GM19023 (cell line): ENCODE data around the gene ZNF385B.

Source experiments
- ATAC-seq: cut with Tn5 transposase; IDR thresholded peaks from one replicate; pipeline ENCODE4 v1.9.1; 2021; ENCODE audit warnings: mild to moderate bottlenecking, moderate library complexity; ENCODE audit not compliant: unreplicated experiment

Gene ZNF385B

DNA sequence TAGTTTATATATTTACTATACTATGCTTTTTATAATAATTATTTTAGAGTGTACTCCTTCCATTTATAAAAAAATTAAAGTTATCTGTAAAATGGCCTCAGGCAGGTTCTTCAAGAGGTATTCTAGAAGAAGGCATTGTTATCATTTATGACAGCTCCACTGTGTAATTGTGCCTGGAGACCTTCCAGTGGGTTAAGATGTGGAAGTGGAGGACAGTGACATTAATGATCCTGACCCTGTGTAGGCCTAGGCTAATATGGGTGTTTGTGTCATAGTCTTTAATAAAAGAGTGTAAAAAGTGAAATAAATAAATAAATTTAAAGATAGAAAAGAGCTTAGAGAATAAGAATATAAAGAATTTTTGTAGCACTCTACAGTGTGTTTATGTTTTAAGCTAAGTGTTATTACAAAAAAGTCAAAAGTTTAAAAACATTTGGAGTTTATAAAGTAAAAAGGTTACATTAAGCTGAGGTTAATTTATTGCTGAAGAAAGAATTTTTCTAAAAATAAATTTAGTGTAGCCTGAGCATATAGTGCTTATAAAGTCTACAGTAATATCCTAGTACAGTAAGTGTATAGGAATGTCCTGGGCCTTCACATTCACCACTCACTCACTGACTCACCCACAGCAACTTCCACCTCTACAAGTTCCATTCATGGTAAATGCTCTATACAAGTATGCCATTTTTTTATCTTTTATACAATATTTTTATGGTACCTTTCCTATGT is 406.8 kb downstream of the ZNF385B start:
- ATAC-seq: no peak

DNA sequence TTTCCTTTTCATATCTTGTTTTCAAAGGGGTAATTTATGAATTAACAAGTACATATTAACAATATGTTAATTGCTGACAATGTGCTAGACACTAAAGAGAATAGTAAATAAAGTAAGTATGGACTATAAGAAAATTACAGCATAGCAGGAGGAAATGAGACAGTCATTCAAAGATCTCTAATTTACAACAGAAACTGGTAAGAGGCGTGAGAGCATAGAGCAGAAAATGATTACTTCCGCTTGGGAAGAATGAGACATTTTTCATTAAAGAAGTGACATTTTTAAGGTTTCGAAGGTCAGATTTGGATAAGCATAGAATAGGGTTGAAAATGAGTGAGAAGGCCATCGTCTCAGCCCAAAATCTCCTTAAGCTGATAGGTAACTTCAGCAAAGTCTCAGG is 412.4 kb downstream of the ZNF385B start:
- peak; percentile 57 for ATAC-seq

DNA sequence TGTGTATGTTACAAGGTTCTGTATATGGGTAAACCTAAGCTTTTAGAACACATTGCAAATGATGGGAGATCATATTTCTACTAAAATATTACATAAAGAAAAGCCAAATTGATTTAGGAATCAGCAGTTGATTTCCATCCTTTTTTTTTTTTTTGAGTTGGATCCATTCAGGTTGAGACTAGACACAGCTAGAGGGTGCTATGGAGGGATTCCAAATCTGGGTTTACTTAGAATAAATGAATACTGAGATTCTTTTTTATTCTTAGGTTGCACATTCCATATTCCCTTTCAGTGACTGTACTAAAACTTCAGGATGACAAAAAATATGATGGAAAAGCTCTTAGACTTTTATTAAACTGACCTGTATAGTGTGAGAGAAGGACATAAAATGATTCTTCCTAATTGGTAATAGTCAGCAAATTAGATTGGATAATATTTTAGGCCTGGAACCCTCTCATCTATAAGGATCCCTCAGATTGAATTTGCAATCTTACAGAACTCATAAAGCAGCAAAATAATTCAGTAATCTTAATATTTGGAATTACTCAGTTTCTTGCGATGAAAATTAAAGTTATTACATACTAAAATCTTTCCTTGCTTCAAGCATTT is 413.5 kb downstream of the ZNF385B start:
- ATAC-seq: no peak

DNA sequence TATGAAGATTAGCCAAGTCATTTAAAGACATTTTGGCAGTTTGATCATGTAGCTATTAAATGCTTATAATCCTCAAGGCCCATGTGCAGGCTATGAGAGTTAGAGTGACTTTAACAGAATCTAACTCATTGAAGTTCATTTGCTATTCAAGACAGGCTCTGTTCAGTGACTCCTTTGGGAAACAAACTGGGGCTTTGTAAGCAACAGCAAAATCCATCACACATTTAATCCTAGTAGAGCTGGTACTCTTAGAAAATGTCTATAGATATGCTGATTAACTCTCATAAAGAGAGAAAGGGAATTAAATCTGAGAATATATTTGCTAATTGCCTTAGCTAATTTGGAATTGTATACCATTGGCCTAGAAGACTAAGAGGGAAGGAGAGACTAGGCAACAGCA is 414.0 kb downstream of the ZNF385B start:
- ATAC-seq: no peak

DNA sequence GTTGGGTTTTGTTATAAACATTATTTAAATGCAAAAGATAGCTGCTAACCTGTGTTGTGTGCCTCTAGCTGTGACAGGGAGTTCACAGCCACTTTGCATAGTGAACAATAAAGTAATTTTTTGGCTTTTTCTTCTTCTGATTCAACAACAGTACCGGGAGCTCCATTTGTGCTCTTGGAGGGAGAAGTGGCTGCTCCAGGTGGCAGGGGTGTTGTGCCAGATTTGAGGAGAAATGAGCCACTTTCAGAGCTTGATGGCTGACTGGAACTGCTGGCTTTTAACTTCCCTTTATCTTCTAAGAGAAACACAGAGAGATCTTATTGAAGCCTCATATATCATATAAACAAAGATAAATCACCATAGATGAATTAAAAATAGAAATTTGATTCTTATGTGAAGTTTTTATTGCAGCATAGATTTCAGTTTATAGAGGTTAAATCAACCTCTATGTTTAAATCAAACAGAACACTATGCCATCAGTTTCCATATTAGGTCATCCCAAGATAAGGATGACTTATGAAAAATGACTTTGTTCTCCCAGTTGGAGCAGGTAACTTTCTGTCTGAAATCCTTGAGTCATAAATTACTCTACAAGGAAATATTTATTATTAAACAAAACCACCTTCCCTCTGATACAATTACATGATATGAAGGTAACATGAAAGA is 414.8 kb downstream of the ZNF385B start:
- ATAC-seq: no peak

DNA sequence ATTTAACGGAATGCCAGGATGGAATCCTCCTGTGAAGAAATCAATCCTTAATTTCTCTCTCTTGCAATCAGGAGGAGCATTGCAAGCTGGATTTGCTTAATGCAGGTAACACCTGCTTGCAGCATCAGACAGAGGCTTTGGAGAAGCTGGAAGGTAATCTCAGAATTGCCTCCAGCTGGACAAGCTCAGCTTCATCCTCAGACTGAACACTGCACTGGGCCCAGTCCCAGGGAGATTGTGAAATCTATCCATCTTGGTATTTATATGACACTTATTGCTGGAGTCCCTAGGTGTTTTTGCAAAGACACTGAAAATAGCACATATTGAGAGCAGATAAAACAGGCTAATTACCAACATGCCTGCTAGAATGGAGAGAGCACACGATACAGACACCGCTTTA is 417.4 kb downstream of the ZNF385B start:
- no peak for ATAC-seq

DNA sequence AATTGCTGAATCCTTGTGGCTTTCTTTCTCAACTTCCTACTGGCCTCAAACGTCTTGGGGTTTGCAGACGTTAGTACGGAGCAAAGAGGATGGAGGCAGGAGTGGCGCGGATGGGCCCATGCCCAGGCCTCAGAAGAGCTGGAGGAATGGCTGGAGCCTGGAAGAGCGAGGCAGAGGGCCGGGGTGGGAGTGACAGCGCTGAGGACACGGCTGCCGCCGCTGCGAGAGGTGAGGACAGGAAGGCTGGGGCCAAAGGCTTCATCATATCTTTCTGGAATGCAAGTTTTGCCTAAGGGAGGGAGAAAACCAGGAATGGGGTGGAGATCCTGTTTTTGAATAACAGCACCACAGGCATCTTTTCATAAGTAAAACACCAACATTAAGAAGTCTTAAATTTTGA is 418.2 kb downstream of the ZNF385B start:
- ATAC-seq: no peak

DNA sequence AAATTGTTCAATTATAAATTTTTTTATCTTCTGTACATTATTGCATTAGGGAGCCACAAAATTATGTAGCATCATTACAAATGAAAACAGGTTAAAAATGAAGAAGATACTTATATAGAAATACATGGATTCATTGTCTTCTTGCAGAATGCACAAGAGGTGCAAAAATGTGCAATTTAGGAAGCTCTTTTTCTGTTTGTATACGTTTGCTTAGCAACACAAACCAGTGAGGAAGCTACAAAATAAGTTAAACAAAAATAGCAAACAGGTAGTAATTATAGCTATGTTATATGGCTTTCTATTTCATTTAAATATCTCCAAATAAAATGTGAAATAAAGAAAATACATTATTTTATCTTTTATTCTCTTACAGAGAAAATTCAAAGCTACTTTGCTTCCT is 419.2 kb downstream of the ZNF385B start:
- no peak for ATAC-seq

DNA sequence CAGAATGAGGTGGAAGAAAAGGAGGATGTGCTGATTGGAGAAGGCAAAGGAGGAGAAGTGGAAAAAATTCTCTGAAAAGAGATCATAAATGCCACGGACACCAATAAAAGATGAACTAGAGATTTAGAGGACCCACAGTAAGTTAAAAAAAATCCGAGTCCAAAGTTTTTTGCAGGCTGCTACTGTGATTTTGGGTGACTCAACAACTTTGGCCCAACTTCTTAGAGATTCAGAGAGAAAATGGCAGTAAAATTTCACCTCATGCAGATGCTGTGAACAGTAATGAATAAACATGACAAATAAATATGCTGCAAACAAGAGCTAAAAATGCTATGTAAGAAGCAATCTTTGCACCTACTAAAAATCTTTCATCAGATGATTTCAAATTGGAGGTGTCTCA is 419.9 kb downstream of the ZNF385B start:
- no peak for ATAC-seq

DNA sequence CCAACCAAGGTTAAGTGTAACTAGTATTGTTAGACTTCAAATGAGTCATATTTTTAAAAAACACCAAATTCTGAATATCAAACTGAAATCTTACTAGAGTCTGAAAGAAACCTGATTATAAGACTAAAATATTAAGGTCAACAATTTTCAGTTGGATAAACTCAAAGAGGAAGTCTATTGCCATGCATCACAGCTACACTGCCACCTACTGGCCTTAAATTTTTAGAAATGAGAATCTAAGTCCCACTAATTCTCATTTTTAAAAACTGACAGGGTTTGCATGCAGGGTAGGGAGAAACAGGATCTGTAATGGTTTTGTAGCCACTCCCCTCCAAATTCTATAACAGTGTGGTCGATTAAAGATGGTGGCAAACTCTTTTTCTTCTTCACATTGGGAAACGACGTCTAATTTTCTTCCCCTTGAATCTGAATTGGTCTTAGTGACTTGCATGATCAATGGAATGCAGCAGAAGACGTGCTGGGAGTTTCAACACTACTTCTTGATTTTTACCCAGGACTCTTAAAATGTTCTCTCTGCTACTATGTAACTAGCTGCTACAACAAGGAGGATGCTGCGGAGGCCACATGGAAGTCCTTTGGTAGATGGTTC is 420.7 kb downstream of the ZNF385B start:
- no peak for ATAC-seq

DNA sequence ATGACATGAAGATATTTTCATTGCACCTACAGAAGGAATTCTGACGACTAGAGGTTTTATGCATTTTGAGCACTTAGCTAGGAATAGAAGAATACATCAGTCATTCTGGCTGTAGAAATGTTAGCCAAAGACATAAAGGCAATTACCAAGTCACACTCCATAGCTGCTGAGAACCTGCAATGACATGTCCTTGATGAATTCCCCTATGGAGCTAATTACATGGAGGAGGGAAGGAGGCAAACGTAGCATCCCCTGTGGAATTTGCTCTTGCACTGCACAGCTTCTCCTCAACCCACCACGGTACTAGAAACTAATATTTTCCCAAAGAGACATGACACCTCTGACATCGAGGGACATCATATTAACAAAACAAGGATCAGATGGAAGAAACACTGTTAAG is 422.8 kb downstream of the ZNF385B start:
- no peak for ATAC-seq

DNA sequence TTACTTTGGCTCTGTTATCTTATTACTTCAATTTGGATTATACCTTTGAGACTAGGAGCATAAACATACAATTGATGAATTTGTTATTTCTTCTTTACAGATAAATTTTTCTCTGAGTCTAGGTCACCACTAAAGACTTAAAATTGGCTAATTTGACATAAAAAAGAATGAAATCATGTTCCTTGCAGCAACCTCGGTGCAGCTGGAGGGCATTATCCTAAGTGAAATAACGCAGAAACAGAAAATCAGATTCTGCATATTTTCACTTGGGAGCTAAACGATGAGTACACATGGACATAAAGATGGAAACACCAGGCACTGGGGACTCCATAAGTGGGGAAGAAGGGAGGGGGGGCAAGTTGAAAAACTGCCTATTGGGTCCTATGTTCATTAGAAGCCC is 424.0 kb downstream of the ZNF385B start:
- ATAC-seq: no peak

DNA sequence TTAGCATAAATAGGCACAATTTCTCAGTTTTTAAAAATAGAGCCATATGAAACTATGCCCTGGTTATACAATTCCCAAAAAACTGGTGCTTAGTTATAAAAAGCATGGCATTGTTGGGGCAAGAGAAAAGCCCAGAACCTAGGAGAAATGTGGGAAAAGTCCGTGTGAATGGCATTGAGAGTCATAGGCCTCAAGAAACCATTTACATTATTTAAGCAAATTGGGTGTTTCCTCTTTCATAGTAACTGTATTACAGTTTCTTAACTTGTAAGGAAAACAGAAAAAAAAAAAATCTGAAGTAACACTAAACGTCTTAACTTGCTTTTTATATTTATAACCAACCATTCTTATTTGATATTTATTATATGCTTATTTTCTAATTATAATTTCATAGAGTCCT is 425.8 kb downstream of the ZNF385B start:
- no peak for ATAC-seq

DNA sequence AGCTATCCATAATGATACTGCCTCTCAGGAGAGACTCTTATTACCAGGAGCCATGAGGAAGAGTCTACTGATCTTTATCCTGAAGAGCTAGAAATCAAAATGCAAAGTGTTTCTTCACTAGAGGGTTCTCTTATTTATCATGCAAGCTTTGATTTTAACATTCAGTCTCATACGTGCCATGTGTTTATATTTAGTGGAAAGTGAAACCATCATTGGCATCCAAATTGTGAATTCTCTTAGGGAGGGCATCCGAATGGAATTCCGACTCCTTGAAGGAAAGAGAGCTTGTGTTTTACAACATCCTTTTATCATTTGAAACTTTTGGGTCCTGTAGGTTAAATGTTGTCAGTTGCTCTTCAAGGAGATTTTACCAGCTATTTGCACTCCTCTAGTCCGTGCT is 426.4 kb downstream of the ZNF385B start:
- no peak for ATAC-seq

DNA sequence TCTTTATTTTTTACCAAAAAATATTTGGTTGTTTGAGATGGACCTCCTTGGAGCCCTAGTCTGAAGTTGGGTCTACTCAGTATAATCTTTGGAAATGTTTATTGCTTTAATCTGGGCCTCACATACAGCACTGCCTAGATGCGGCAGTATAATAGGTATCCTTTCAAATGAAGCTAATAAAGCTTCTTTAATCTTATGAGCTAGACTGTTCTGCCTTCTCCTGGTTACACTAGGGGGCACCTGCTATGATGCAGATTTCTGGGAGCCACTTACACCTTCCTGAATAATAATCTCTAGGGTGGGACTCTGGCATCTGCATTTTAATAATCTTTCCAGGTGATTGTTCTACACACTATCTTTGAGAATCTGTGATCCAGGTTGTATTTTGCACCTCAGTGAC is 427.1 kb downstream of the ZNF385B start:
- ATAC-seq: no peak

DNA sequence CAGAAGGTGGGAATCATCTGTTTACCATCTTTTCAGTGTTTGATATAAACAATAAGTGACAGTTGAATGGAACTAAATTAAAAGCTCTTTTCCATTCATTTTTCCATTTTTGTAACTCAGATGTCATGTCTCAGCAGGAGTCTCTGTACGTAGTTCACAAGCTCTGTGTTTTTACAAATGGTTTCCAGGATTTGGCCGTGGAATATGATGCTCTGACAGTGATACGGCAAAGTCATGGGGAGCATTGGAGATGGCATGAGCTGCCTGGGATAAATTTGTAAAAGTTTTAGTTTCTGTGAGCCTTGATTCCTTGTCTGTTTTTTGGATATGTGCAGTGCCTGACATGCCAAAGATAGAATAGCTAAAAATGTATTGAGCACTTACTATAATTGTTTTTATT is 428.7 kb downstream of the ZNF385B start:
- no peak for ATAC-seq

DNA sequence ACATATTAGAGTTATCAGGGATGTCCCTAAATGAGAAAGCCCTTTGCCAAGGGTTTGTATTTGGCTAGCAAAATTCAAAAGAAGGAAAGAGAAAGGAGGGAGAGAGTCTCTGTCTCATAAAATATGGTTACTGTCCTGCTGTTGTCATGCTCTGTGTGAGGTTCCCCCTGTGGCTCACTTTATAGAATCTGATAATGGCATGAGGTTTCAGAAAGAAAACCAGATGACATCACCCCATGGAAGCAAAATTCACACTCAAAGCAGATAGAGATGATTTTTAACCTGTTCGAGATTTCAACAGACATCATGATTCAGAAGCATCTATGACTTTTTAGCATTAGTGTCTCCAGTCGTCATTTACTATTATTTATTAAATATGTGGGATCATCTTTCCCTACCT is 431.8 kb downstream of the ZNF385B start:
- no peak for ATAC-seq

DNA sequence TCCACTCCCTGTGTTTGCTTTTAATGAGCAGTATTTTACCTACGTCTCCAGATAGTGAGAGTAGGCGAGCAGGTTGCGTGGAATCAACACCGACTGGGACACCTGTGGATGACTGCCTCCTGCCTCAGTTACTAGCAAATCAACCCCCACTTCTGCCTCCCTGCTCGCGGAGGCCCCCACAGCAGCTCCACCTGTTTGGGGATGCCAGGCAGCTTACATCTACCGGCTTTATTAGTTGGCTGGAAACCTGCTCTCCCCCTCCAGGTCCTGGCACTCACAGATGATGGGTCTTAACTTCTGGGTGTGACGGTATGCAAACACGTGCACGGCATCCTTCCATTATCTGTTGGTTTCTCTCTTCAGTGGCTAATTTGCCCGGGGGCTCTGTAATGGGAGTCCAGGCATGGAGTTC is 432.3 kb downstream of the ZNF385B start:
- no peak for ATAC-seq

DNA sequence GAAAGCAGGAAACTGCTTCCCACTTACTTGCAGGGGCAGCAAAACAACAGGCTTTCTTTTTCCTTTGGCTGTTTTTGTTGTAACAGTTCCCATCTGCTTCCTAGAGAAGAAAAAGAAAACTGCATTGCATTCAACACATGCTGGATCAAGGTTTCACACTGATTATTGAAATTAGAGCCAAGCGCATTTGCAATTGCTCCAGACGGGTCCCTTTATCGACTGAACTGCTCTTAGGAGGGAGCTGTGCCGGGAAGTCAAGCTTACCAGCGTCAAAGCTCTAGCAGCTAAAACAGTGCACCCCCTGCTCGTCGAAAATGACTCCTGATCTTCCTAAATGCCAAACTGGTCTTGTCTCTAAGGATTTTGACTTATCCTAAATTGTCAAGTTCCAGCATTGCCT is 432.8 kb downstream of the ZNF385B start:
- ATAC-seq: no peak

DNA sequence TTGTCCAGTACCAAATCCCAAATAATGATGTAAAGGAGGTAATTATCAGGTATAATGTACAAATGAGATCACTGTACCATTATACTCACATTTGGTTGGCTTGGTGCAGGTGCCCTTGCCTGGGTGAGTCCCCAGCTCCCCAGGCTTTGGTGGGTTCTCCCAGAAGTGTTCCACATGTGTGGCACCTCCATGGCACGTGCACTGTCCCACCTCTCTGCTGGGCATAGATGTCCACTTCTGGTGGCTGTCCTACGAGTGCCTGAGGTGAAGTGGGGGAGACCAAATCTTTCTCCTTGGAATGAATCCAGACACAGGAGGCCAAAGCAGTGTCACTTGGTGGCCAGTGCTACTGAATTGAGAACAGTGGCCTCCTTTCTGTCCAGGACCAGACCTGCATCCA is 434.3 kb downstream of the ZNF385B start:
- no peak for ATAC-seq

DNA sequence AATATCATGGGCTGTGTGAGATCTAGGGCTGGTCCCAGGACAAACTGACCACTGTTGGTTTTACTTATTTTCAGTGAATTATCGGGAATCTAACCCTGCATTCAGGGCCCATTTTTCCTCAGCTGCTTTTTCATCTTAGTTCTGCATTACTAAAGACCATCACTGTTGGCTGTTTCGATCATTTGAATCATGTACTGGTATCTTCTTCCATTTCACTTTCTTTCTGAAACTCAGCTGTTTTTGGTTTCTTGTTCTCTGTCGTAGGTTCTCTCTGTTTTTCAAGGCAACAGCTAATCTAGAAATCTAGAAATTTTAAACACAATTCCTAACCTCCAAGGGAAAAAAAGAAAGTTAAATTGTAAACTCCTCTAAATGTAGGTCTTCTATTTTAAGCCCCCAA is 436.8 kb downstream of the ZNF385B start:
- no peak for ATAC-seq

DNA sequence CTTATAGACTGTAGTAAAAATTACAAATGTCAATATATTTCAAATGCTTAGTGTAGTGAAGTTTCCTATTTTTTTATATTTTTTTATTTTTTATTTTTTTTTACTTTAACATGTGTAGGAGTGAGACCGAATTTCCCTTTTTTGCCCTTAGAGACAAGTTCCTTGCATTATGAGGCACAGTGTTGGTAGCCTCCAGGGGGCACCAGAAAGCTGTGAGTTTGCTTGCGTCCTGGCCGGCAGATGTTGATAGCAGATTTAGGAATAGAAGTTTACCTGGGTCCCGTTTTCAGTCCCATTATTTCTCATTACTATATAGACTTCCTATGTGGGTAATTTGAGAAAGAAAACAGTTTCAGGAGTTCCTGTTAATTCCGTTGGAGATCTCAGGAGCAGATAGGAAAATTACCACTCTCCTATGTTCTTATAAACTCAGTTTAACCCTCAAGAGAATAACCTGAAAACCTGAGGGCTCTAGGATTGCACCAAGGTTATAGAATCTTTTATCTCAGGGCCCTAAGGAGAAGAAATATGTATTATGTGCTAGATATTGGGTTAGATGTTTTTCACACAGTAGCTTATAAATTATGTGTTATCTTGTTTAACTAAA is 439.3 kb downstream of the ZNF385B start:
- peak; percentile 74 for ATAC-seq
